Small intestine (tissue), 4 donors: ENCODE data around the gene KNG1. TPM values are rescaled to one million over a fixed set of nuclear protein-coding genes. Genes with fewer than 3 reads are reported as not detected.

Source experiments
- polyA plus RNA-seq, 4 donors: library from polyadenylated mRNA; stranded (reverse) in 3 of 4; unstranded in 1 of 4; fragments of 200-250 nt in 3 of 4; fragments of 120-200 nt in 1 of 4; gene quantifications; one replicate each; pipeline versions ENCODE4 v1.2.1 to v1.2.3, GENCODE V29; 2013
- donor health status: healthy with polysubstance abuse.
- donor health status: Bipolar disorder and iron deficiency.
- donor health status: healthy.

Gene KNG1
- polyA plus RNA-seq, 4 donors, result 14.8 TPM; not detected in 3

Other genes starting within 250 kb of the KNG1 start
- 1 to 10 TPM; 2.0 to 7.4 (median 4.8) TPM for gene CRYGS, start 173.0 kb upstream of the KNG1 start, polyA plus RNA-seq
- gene TBCCD1, start 150.0 kb upstream of the KNG1 start, polyA plus RNA-seq, result 10 to 100 TPM in 1 of 4 donors, 1 to 10 TPM in 3; 3.2 to 15.6 (median 5.3) TPM
- gene DNAJB11, start 146.6 kb upstream of the KNG1 start, polyA plus RNA-seq, result 10 to 100 TPM; 36.7 to 86.6 (median 52.7) TPM
- under 1 TPM in 2 of 4 donors, not detected in 2; 0.04 to 0.53 TPM for gene AHSG, start 104.3 kb upstream of the KNG1 start, polyA plus RNA-seq
- not detected for gene FETUB, start 77.0 kb upstream of the KNG1 start, polyA plus RNA-seq
- gene HRG, start 51.3 kb upstream of the KNG1 start, polyA plus RNA-seq, result not detected
- 100 to 1,000 TPM; 288 to 723 (median 396) TPM for gene EIF4A2, start 66.2 kb downstream of the KNG1 start, polyA plus RNA-seq
- 10 to 100 TPM in 2 of 4 donors, 1 to 10 TPM in 2; 9.2 to 31.8 (median 17.9) TPM for gene RFC4, start 89.1 kb downstream of the KNG1 start, polyA plus RNA-seq
- 10 to 100 TPM in 1 of 4 donors, under 1 TPM in 2, not detected in 1; 0.22 to 34.5 (median 0.54) TPM for gene ADIPOQ, start 125.4 kb downstream of the KNG1 start, polyA plus RNA-seq
- 100 to 1,000 TPM in 1 of 4 donors, 10 to 100 TPM in 1, 1 to 10 TPM in 1, under 1 TPM in 1; 0.45 to 219 (median 11.0) TPM for gene ST6GAL1, start 213.2 kb downstream of the KNG1 start, polyA plus RNA-seq